AG10803 (cell line): ENCODE data around the gene RTKN.
"Not testable (repeated sequence)": the region's sequence is repeated elsewhere in the genome, so short reads cannot be mapped to it uniquely, and the experiment has no call there.

Experiments used
- DNase-seq: peaks from one replicate; pipeline ENCODE4 v3.0.0; 2010; ENCODE audit warnings: low read depth
- H3K4me3 ChIP-seq: 2 replicates; pipeline ENCODE4 v1.5.1; 2011; ENCODE audit warnings: mild to moderate bottlenecking, low read length, control low read depth
- TF ChIP-seq, protein P1 (sequence below): conservative IDR thresholded peaks from 2 replicates; pipeline ENCODE4 v1.5.1; 2011; ENCODE audit warnings: mild to moderate bottlenecking, low read length, control low read depth, inconsistent platforms

Gene RTKN, protein sequence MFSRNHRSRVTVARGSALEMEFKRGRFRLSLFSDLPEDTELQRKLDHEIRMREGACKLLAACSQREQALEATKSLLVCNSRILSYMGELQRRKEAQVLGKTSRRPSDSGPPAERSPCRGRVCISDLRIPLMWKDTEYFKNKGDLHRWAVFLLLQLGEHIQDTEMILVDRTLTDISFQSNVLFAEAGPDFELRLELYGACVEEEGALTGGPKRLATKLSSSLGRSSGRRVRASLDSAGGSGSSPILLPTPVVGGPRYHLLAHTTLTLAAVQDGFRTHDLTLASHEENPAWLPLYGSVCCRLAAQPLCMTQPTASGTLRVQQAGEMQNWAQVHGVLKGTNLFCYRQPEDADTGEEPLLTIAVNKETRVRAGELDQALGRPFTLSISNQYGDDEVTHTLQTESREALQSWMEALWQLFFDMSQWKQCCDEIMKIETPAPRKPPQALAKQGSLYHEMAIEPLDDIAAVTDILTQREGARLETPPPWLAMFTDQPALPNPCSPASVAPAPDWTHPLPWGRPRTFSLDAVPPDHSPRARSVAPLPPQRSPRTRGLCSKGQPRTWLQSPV

DNA sequence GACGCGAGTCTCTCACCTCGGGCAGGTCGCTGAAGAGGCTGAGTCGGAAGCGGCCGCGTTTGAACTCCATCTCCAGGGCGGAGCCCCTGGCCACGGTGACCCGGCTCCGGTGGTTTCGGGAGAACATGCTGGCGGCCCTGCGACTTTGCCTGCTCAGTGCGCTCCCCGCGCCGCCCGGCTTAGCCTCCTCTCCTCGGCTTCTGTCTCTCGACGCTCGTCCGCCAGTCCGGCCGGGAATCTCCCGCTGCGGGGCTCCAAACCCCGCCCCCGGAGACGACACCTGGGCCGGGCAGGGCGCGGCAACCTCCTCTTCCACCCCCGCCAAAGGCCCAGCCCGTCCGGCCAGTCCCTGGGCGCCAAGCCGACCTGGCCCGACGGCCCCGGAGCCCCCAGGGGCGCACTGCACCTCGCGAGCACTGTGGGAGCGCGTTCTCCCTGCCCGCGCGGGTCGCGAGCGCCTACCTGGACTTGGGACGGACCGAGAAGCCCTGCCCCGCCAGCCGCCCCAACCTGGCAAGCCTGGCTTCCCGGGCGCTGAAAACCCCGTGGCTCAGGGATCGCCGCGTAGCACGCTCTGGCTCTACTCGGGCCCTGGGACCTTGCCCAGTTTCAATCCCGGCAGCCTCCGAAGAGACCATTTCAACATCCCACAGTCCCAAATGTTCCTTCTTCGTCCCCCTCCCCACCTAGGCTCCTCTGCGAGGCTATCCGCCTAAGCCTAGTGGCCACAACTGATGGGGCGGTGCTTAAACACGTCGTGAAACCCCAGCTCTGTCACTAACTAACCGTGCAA is at the start of gene RTKN:
TSS of gene RTKN (minus strand) at position 248 of the 793 bp plus-strand sequence. CDS start at position 127, 121 bp downstream.
- TF ChIP-seq, protein P1, sequence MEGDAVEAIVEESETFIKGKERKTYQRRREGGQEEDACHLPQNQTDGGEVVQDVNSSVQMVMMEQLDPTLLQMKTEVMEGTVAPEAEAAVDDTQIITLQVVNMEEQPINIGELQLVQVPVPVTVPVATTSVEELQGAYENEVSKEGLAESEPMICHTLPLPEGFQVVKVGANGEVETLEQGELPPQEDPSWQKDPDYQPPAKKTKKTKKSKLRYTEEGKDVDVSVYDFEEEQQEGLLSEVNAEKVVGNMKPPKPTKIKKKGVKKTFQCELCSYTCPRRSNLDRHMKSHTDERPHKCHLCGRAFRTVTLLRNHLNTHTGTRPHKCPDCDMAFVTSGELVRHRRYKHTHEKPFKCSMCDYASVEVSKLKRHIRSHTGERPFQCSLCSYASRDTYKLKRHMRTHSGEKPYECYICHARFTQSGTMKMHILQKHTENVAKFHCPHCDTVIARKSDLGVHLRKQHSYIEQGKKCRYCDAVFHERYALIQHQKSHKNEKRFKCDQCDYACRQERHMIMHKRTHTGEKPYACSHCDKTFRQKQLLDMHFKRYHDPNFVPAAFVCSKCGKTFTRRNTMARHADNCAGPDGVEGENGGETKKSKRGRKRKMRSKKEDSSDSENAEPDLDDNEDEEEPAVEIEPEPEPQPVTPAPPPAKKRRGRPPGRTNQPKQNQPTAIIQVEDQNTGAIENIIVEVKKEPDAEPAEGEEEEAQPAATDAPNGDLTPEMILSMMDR, result no peak
- H3K4me3 ChIP-seq, result peak within 1 kb of the TSS; percentile 81
- DNase-seq, result no peak

DNA sequence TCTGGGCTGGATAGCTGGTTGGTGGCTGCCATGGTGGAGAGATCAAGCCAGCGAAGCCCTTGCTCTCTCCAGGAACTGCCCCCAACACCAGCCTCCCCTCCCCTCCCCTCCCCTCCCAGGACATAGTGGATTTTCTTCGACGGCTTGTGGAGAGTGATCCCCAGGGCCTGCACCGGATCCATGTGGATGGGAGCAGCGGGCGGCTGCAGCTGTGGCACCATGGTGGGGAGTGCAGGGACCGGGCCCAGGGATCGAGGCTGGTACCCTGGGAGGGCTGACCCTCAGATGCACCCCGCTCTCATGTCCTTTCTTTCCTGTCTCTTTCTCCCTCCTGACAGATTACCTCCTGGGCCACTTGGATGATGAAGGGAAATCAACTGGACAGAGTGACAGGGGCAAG is 48.2 kb upstream of the RTKN start:
- TF ChIP-seq, protein P1, result no peak
- DNase-seq, result no peak
- H3K4me3 ChIP-seq, result no peak overlapping the region

DNA sequence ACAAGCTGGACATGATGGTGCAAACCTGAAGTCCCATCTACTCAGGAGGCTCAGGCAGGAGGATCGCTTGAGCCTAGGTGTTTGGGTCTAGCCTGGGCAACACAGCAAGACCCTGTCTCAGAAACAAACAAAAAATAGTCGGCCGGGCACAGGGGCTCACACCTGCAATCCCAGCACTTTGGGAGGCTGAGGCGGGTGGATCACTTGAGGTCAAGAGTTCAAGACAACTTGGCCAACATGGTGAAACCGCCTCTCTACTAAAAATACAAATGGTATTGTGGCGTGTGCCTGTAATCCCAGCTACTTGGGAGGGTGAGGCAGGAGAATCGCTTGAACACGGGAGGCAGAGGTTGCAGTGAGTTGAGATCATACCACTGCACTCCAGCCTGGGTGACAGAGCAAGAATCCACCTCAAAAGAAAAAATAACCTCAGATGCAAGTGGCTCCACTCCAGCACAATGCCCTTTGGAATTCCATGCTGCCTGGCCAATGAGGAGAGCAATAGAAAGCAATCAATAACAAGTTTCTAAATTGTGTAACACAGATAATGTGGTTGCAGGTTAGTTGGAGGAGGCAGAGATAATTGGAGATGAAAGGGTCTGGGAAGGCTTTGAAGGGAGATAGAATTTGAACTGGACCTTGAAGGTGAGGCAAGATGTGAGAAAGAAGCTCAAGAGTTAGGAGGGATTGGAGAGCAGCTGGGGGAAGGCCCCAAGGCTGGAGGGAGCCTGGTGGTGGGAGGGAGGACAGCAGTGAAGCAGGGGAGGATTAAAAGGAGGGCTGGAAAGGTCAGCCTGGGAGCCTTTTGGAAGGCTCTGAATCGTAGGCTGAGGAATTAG is 47.1 kb upstream of the RTKN start:
- TF ChIP-seq, protein P1, result no peak
- no peak for DNase-seq
- no peak overlapping the region for H3K4me3 ChIP-seq

DNA sequence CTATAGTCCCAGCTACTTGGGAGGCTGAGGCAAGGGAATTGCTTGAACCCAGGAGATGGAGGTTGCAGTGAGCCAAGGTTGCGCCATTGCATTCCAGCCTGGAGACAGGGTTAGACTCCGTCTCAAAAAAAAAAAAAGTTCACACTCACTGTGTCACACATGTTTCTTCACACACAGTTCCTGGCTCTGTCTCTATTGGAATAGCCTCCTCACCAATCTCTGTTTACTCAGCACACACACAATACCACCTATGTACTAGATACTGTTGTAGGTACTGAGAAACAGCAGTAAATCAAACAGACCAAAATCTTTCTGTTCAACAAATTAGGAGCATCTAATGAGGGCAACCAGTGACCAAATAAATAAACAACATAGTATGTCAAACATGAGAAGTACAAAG is 44.4 kb upstream of the RTKN start:
- no peak overlapping the region for H3K4me3 ChIP-seq
- TF ChIP-seq, protein P1, result no peak
- DNase-seq, result no peak

DNA sequence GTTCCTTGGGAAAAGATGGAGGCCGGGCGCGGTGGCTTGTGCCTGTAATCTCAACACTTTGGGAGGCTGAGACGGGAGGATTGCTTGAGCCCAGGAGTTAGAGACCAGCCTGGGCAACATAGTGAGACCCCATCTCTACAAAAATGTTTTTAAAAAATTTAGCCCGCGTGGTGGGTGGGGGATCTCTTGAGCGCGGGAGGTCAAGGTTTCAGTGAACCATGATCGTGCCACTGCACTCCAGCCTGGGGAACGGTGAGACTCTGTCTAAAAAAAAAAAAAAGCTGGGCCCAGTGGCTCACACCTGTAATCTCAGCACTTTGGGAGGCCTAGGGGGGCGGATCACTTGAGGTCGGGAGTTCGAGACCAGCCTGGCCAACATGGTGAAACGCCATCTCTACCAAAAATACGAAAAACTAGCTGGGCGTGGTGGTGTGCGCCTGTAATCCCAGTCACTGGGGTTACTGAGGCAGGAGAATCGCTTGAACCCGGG is 42.0 kb upstream of the RTKN start:
- H3K4me3 ChIP-seq, result peak overlapping the region; percentile 97
- not testable (repeated sequence) for DNase-seq

DNA sequence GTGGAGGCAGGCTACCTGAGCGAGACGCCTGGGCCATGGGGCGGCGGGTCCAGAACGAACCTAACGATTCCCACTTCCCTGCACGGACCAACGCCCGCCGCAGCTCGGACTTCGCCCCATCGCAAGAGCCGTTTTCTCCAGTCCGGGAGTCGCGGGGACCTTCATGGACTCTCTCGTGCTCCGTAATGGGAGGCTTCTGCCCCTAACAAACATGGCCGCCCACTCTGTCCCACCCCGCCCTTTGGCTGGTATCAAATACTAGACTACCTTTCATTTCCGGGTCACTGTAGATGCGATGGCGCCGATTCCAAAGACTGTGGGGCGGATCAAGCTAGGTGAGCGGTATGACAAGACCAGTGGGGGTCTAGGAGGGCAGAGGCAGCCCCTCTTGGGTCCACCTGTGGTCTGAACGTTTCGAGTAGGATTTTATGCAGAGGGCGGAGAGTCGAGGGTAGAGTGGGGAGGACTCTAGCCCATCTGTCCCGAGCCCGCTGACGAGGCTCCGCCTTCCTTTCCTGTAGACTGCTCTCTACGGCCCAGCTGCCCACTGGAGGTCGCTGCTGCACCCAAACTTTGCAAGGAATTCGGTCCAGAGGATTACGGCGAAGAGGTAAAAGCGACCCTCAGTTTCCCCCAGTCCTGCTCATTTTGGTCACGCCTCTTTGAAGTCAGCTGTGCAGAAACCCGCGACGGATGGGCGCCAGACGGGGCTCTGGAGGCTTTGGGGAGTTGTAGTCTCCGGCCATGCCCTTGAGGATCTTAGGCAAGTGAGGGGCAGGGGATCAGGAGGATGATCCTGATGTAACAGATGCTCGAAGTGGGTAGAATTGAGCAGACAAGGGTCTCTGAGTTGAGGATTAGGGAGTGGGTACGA is 41.3 kb upstream of the RTKN start, which contains the start of the genes CCDC142 and TTC31:
TSS of gene CCDC142 (minus strand) at position 198 of the 874 bp plus-strand sequence. CDS start at position 37, 161 bp downstream.
TSS of gene TTC31 (plus strand) at position 281 of the 874 bp plus-strand sequence. CDS start at position 296, 15 bp downstream.
- peak; percentile 93 for DNase-seq
- TF ChIP-seq, protein P1, result peak; percentile 88
- peak within 1 kb of the TSS; percentile 97 for H3K4me3 ChIP-seq
